ENCODE measurements around the gene GADL1.

- TF ChIP-seq EP300 (IDR thresholded peaks at IDR 0.05) (no peak), CTCF (IDR thresholded peaks at IDR 0.05) (no peak), POLR2A (IDR thresholded peaks at IDR 0.05) (no peak)
Measured at GRCh38 chr3:30826531-30826942, 67.9 kb downstream of the GADL1 start.
